ENCODE measurements around the gene MORN5.

GRCh38 chr9:122120316-122121071 lies 39.2 kb upstream of the MORN5 start:
- no peak for TF ChIP-seq CTCF (IDR thresholded peaks at IDR 0.05; ENCODE audit: low read depth, low read length)
- no peak for TF ChIP-seq POLR2A (IDR thresholded peaks at IDR 0.05; ENCODE audit: extremely low read depth, insufficient read length)
- no peak for TF ChIP-seq MYC (IDR thresholded peaks at IDR 0.05; ENCODE audit: low read depth, low read length)
